HCT116 (cell line): ENCODE results near the gene ZNF490.

Source experiments
- CTCF ChIP-seq, 3 experiments: fragments of 200-600 bp in 1 of 3; sonication (generic) in 1 of 3; IDR thresholded peaks in 2 of 3; conservative IDR thresholded peaks in 1 of 3; 2 replicates each; pipeline ENCODE4 v1.5.1; 2012 to 2017; ENCODE audit warnings: low read depth in 2 of 3, low read length in 2 of 3, antibody characterized with exemption in 1 of 3, borderline replicate concordance in 1 of 3, control low read depth in 1 of 3, mild to moderate bottlenecking in 1 of 3, mixed read lengths in 1 of 3, mixed run types in 1 of 3, moderate library complexity in 1 of 3; ENCODE audit not compliant: insufficient read depth in 1 of 3
- EZH2 ChIP-seq: fragments of 200-600 bp; sonication (generic); IDR thresholded peaks from 2 replicates; pipeline ENCODE4 v1.6.1; 2017; ENCODE audit warnings: antibody characterized with exemption, mixed run types
- EZH2phosphoT487 ChIP-seq: fragments of 200-600 bp; IDR thresholded peaks from 2 replicates; pipeline ENCODE4 v1.6.1; 2018; ENCODE audit warnings: antibody characterized with exemption, borderline replicate concordance
- RAD21 ChIP-seq: IDR thresholded peaks from 2 replicates; pipeline ENCODE4 v1.6.1; 2012; ENCODE audit warnings: low read depth, mild to moderate bottlenecking
- REST ChIP-seq: IDR thresholded peaks from 2 replicates; pipeline ENCODE4 v1.6.1; 2012; ENCODE audit warnings: low read depth
- SIN3A ChIP-seq: IDR thresholded peaks from 2 replicates; pipeline ENCODE4 v1.6.1; 2012; ENCODE audit warnings: low read depth
- SP1 ChIP-seq: IDR thresholded peaks from 2 replicates; pipeline ENCODE4 v1.6.1; 2012; ENCODE audit warnings: low read depth
- YY1 ChIP-seq: IDR thresholded peaks from 2 replicates; pipeline ENCODE4 v1.6.1; 2011; ENCODE audit warnings: low read length, low read depth, moderate library complexity, mild to moderate bottlenecking; ENCODE audit not compliant: insufficient replicate concordance; ENCODE audit errors: extremely low read depth

GRCh38 chr19:12610540-12611360 is at the start of gene ZNF490, which contains the start of gene ZNF791:
- TF ChIP-seq RAD21 (no peak), EZH2 (no peak), CTCF (IDR thresholded peaks at IDR 0.05 in 2 of 3, conservative IDR thresholded peaks at IDR 0.05 in 1 of 3; ENCODE audit: borderline replicate concordance in 1 of 3, insufficient read depth in 1 of 3, low read depth in 2 of 3, low read length in 2 of 3) (0 out of 6 replicates have a peak, but pooled peaks of 1 of the 3 experiments have one; percentile 18), YY1 (no peak), SIN3A (peak; percentile 81), REST (no peak), SP1 (peak; percentile 79), EZH2phosphoT487 (no peak)
